Measurements from ENCODE around the gene ACOT7.

ACOT7 gene

DNA sequence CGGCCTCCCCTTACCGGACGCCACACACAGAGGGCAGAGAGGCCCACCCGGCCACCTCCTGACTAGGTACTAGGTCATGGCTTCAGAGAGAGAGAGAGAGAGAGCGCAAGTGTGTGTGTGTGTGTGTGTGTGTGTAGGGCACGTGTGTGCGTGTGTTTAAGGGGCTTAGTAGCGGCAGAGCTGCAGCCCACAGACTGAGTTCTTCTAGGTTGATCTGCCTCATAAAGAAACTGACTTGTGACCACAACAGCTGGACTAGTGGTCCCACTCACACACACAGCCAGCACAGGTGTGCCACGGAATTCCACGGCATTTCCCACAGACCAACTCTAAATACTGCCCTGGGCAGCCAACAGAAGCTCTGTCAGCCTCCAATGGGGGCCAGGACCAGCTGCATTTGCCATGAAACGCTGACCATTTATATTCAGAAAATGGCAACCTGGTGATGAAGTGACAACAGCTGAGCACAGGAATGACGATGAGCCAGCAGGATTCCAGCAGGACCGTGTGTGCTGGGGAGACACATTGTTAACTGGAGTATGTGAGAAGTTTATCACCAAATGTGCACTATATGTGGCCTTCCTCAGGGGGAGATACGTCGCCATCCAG, 93.9 kb downstream of the ACOT7 start:
- Histone ChIP-seq H3K79me2 (ENCODE audit: control insufficient read depth, low read length) (no peaks in the 10 kb centered on the region), H3K4me3 (ENCODE audit: low read length) (no peak overlapping the region), H3K9me2 (replicated peaks; ENCODE audit: control insufficient read depth, low read length) (no peaks in the 10 kb centered on the region), H3K27ac (ENCODE audit: low read depth, low read length) (no peak overlapping the region), H3F3A (ENCODE audit: control insufficient read depth, insufficient read depth) (no peaks in the 10 kb centered on the region), H3K4me1 (ENCODE audit: control insufficient read depth, low read length) (no peaks in the 10 kb centered on the region), H3K36me3 (ENCODE audit: control insufficient read depth, low read length) (no peaks in the 10 kb centered on the region), H4K20me1 (ENCODE audit: control insufficient read depth, insufficient read depth, low read depth, low read length) (no peaks in the 10 kb centered on the region), H3K4me2 (ENCODE audit: low read length) (no peak overlapping the region), H3K9me3 (ENCODE audit: control insufficient read depth, insufficient read depth, low read length) (no peaks in the 10 kb centered on the region), H3K27me3 (ENCODE audit: control insufficient read depth, low read length) (no peaks in the 10 kb centered on the region)
- no peak for TF ChIP-seq EZH2phosphoT487 (IDR thresholded peaks at IDR 0.05; ENCODE audit: borderline replicate concordance, low read length)
- TF ChIP-seq CTCF (IDR thresholded peaks at IDR 0.05; ENCODE audit: low read depth, low read length, poor library complexity, severe bottlenecking), result no peak

- Histone ChIP-seq H3K4me1 (ENCODE audit: control insufficient read depth, low read length) (no peaks in the 10 kb centered on the region), H3K36me3 (ENCODE audit: control insufficient read depth, low read length) (peaks cover 5% of the 10 kb centered on the region; the same call in 1 of the 2 replicates), H3K9me3 (ENCODE audit: control insufficient read depth, insufficient read depth, low read length) (no peaks in the 10 kb centered on the region), H3K9me2 (replicated peaks; ENCODE audit: control insufficient read depth, low read length) (no peaks in the 10 kb centered on the region), H3K27ac (ENCODE audit: low read depth, low read length) (no peak overlapping the region), H3K79me2 (ENCODE audit: control insufficient read depth, low read length) (no peaks in the 10 kb centered on the region), H3K27me3 (ENCODE audit: control insufficient read depth, low read length) (no peaks in the 10 kb centered on the region), H4K20me1 (ENCODE audit: control insufficient read depth, insufficient read depth, low read depth, low read length) (no peaks in the 10 kb centered on the region), H3K4me2 (ENCODE audit: low read length) (no peak overlapping the region), H3F3A (ENCODE audit: control insufficient read depth, insufficient read depth) (no peaks in the 10 kb centered on the region), H3K4me3 (ENCODE audit: low read length) (no peak overlapping the region)
- TF ChIP-seq EZH2phosphoT487 (IDR thresholded peaks at IDR 0.05; ENCODE audit: borderline replicate concordance, low read length), result no peak
- TF ChIP-seq CTCF (IDR thresholded peaks at IDR 0.05; ENCODE audit: low read depth, low read length, poor library complexity, severe bottlenecking), result no peak
Measured at GRCh38 chr1:6298940-6299465, 94.6 kb downstream of the ACOT7 start.

DNA sequence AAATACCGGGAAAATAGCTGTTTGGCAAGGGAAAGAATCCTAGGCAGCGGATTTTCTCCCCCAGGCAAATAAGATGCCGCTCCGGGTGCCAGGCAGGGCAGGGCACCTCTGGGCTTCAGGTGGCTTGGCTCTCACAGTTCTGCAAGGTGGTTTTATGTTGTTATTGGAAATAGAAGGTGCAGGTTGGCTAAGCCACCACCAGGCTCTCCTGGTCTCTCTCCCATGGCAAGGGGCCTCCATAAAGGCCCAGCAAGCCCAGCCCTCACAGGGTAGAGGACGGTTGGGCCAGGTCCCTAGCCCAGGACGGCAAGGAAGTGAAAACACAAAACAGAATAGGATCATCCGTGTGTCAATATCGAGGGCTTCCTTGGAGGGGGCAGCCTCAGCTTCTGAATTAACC, 95.0 kb downstream of the ACOT7 start:
- no peak overlapping the region for H3K4me3 ChIP-seq (ENCODE audit: low read length)
- H4K20me1 ChIP-seq (ENCODE audit: control insufficient read depth, insufficient read depth, low read depth, low read length), result no peaks in the 10 kb centered on the region
- H3K36me3 ChIP-seq (ENCODE audit: control insufficient read depth, low read length), result peaks cover 10% of the 10 kb centered on the region; the same call in 1 of the 2 replicates
- no peaks in the 10 kb centered on the region for H3K9me3 ChIP-seq (ENCODE audit: control insufficient read depth, insufficient read depth, low read length)
- no peaks in the 10 kb centered on the region for H3K27me3 ChIP-seq (ENCODE audit: control insufficient read depth, low read length)
- no peaks in the 10 kb centered on the region for H3F3A ChIP-seq (ENCODE audit: control insufficient read depth, insufficient read depth)
- H3K9me2 ChIP-seq (replicated peaks; ENCODE audit: control insufficient read depth, low read length), result no peaks in the 10 kb centered on the region
- no peak overlapping the region for H3K4me2 ChIP-seq (ENCODE audit: low read length)
- TF ChIP-seq CTCF (IDR thresholded peaks at IDR 0.05; ENCODE audit: low read depth, low read length, poor library complexity, severe bottlenecking), result no peak
- TF ChIP-seq EZH2phosphoT487 (IDR thresholded peaks at IDR 0.05; ENCODE audit: borderline replicate concordance, low read length), result no peak
- no peaks in the 10 kb centered on the region for H3K79me2 ChIP-seq (ENCODE audit: control insufficient read depth, low read length)
- H3K4me1 ChIP-seq (ENCODE audit: control insufficient read depth, low read length), result no peaks in the 10 kb centered on the region
- no peak overlapping the region for H3K27ac ChIP-seq (ENCODE audit: low read depth, low read length)
